Mesothelial cell of epicardium (in vitro differentiated cells): ENCODE measurements around the gene TMEM225B. TPM values are rescaled to one million over a fixed set of nuclear protein-coding genes. Genes with fewer than 3 reads are reported as not detected.

ENCODE experiments used
- DNase-seq, 2 experiments: peaks; one replicate each; pipeline ENCODE4 v3.0.0; 2021; ENCODE audit warnings: low spot score in 2 of 2; ENCODE audit not compliant: unreplicated experiment in 2 of 2
- H3K27ac Mint-ChIP-seq: 2 replicates; pipeline ENCODE4 v1.8.0; 2021; ENCODE audit warnings: mixed read lengths
- H3K27me3 Mint-ChIP-seq: 2 replicates; pipeline ENCODE4 v1.8.0; 2021; ENCODE audit warnings: low read depth, mixed read lengths
- H3K36me3 Mint-ChIP-seq: 2 replicates; pipeline ENCODE4 v1.8.0; 2021; ENCODE audit warnings: mixed read lengths
- H3K4me1 Mint-ChIP-seq: 2 replicates; pipeline ENCODE4 v1.8.0; 2021; ENCODE audit warnings: mixed read lengths
- H3K4me3 Mint-ChIP-seq: 2 replicates; pipeline ENCODE4 v1.8.0; 2021; ENCODE audit warnings: mild to moderate bottlenecking, moderate library complexity, mixed read lengths
- H3K9me3 Mint-ChIP-seq: 2 replicates; pipeline ENCODE4 v1.8.0; 2021; ENCODE audit warnings: mixed read lengths
- total RNA-seq: library from RNA; stranded (reverse); gene quantifications from 3 replicates; pipeline ENCODE4 v1.2.1, GENCODE V29; 2021
- TF ChIP-seq, protein P1 (sequence below): fragments of 200-600 bp; sonication (generic); IDR thresholded peaks from one replicate; pipeline ENCODE4 v1.5.0; 2021; ENCODE audit warnings: antibody characterized with exemption; ENCODE audit not compliant: unreplicated experiment

The TMEM225B gene
- total RNA-seq, 1 donor from 2014 or later: 2.5 TPM

DNA sequence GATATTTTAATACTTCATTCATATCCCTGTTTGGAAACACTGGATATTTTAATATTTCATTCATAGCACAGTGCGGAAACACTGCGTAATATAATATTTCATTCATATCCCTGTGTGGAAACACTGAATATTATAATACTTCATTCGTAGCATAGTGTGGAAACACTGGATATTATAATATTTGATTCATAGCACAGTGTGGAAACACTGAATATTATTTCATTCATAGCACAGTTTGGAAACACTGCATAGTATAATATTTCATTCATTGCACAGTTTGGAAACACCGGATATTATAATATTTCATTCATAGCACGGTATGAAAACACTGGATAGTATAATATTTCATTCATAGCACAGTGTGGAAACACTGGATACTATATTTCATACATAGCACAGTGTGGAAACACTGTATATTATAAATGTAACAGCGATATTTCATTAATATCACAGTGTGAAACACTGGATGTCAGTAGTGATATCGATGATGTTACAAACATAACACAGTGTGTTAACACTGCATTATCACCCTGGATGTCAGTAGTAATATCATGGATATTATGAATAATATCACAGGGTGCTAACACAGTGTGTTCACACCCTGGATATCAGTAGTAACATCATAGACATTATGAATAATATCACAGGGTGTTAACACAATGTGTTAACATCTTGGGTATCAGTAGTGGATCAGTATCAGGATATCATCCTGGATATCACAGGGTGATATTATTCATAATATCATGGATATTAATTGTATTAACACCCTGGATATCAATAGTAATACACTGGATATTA, 2.9 kb upstream of the TMEM225B start:
- Mint-ChIP-seq H3K27me3 (no peaks in the 10 kb centered on the region), H3K27ac (no peak overlapping the region)

DNA sequence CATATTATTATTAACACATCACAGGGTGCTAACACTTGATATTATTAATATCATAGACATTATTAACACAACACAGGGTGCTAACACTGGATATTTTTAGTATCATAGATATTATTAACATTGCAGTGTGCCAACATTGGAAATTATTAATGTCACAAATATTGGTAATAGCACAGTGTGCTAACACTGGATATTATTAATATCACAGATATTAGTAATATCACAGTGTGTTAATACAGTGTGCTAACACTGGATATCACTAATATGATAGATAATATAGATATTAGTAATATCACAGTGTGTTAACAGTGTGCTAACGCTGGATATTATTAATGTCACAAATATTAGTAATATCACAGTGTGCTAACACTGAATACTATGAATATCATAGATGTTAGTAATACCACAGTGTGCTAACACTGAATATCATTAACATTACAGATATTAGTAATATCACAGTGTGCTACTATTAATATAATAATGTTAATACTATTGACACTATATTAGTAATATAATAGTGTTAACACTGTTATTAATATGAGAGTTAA, 1.6 kb upstream of the TMEM225B start:
- Mint-ChIP-seq H3K4me1 (no peaks in the 10 kb centered on the region), H3K27me3 (no peaks in the 10 kb centered on the region), H3K27ac (no peak overlapping the region), H3K4me3 (no peak overlapping the region), H3K36me3 (no peaks in the 10 kb centered on the region), H3K9me3 (no peaks in the 10 kb centered on the region)
- TF ChIP-seq, protein P1, sequence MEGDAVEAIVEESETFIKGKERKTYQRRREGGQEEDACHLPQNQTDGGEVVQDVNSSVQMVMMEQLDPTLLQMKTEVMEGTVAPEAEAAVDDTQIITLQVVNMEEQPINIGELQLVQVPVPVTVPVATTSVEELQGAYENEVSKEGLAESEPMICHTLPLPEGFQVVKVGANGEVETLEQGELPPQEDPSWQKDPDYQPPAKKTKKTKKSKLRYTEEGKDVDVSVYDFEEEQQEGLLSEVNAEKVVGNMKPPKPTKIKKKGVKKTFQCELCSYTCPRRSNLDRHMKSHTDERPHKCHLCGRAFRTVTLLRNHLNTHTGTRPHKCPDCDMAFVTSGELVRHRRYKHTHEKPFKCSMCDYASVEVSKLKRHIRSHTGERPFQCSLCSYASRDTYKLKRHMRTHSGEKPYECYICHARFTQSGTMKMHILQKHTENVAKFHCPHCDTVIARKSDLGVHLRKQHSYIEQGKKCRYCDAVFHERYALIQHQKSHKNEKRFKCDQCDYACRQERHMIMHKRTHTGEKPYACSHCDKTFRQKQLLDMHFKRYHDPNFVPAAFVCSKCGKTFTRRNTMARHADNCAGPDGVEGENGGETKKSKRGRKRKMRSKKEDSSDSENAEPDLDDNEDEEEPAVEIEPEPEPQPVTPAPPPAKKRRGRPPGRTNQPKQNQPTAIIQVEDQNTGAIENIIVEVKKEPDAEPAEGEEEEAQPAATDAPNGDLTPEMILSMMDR: no peak
- no peak for DNase-seq

More for the DNA sequence above, 2.9 kb upstream of the TMEM225B start:
- Mint-ChIP-seq H3K36me3 (no peaks in the 10 kb centered on the region), H3K4me3 (no peak overlapping the region), H3K9me3 (no peaks in the 10 kb centered on the region), H3K4me1 (no peaks in the 10 kb centered on the region)
- DNase-seq: no peak
- TF ChIP-seq, protein P1: no peak

DNA sequence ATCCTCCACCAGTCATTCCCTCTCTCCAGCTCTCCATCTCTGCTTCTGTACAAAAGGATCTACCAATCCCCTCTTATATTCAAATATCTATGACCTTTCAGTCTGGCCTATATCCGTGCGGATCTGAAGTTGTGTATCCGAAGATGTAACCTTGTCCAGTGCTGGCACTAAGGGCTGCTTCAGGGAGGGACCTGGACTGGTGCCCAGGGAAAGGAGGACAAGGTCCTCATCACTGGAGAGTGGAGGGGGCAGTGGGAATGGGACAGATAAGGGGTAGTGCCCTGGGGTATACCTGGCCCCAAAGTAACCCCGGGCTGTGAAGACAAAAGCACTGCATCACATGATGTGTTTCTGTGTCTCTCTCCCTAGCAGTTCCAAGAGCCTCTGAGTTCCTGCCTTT, 1.8 kb downstream of the TMEM225B start:
- Mint-ChIP-seq H3K36me3 (no peaks in the 10 kb centered on the region), H3K9me3 (no peaks in the 10 kb centered on the region), H3K27me3 (no peaks in the 10 kb centered on the region), H3K27ac (no peak overlapping the region), H3K4me1 (no peaks in the 10 kb centered on the region), H3K4me3 (no peak overlapping the region)
- TF ChIP-seq, protein P1: no peak
- DNase-seq: no peak

DNA sequence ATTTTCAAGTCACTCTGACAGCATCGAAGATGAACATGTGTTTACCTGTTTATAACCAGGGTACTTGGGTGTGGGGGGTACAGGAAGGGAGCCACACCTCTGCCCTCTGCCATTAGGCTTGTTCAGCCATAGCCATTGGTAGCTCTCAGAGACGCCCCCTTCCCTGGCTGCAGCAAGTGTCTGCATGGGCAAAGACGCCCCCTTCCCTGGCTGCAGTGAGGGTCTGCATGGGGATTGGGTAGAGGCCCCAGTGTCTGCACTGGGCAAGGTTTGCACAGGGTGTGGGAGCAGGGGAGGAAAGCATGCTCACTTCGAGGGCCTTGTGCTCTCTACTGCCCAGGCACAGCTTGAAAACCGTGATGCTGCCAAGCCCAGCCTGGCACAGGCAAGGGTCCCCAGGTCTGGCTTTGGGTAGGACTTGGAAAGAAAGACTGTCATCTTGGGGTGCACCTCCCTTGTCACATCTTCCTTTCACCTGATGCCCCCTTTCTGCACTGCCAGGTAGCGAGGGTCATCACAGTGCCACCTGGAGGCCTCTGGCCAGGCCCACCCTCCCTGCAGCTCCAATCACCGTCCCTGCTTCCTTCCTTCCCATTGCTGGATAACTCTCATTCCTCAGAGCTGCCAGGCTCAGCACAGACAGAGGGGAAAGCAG, 3.7 kb downstream of the TMEM225B start:
- TF ChIP-seq, protein P1: no peak
- H3K9me3 Mint-ChIP-seq: no peaks in the 10 kb centered on the region
- H3K27ac Mint-ChIP-seq: no peak overlapping the region
- H3K36me3 Mint-ChIP-seq: no peaks in the 10 kb centered on the region
- no peak for DNase-seq
- no peaks in the 10 kb centered on the region for H3K4me1 Mint-ChIP-seq
- H3K27me3 Mint-ChIP-seq: no peaks in the 10 kb centered on the region
- H3K4me3 Mint-ChIP-seq: no peak overlapping the region

DNA sequence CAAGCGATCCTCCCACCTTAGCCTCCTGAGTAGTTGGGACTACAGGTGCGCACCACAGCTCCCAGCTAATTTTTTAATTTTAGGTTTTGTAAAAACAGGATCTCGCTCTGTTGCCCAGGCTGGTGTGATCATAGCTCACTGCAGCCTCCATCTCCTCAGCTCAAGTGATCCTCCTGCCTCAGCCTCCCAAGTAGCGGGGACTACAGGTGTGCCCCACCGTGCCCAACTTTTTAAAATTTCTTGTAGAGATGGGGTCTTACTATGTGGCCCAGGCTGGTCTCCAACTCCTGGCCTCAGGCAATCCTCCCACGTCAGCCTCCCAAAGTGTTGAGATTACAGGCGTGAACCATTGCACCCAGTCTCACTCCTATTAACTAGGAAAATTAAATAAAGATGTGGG, 7.5 kb downstream of the TMEM225B start:
- Mint-ChIP-seq H3K27me3 (peaks cover 8% of the 10 kb centered on the region), H3K4me1 (no peaks in the 10 kb centered on the region), H3K36me3 (no peaks in the 10 kb centered on the region), H3K4me3 (no peak overlapping the region), H3K27ac (no peak overlapping the region), H3K9me3 (no peaks in the 10 kb centered on the region)
- TF ChIP-seq, protein P1: no peak
- no peak for DNase-seq
